Panc1 (cell line): Measurements from ENCODE around the gene BTNL3. TPM values are rescaled to one million over a fixed set of nuclear protein-coding genes. Genes with fewer than 3 reads are reported as not detected.

Experiments used
- ATAC-seq: fragments of 200-7000 bp; cut with Tn5 transposase; 2 replicates; pipeline ENCODE4 v1.9.1; 2020; ENCODE audit warnings: mild to moderate bottlenecking, moderate library complexity
- BruUV-seq: library from RNA; stranded (reverse); fragments of 400-500 nt; replicated peaks from 2 replicates; lab custom pipeline; 2021; lab: Mats Ljungman, UMichigan
- CTCF ChIA-PET: fragments of 300-600 bp; sonication (Branson Sonifier 250); formaldehyde crosslinking; loops from one replicate; lab custom pipeline; 2022; ENCODE audit warnings: antibody characterized with exemption; lab: Charles Lee
- POLR2A ChIA-PET: fragments of 300-600 bp; sonication (Branson Sonifier 250); formaldehyde crosslinking; loops from one replicate; lab custom pipeline; 2022; ENCODE audit warnings: antibody characterized with exemption; lab: Charles Lee
- DNase-seq: peaks from one replicate; pipeline ENCODE4 v3.0.0-alpha.2; 2010; ENCODE audit warnings: low read depth, low spot score
- H3K27ac ChIP-seq: 2 replicates; pipeline ENCODE4 v1.5.1; 2011; ENCODE audit warnings: mild to moderate bottlenecking, low read length, inconsistent platforms
- H3K27me3 ChIP-seq: fragments of 200-500 bp; sonication (Bioruptor generic); 2 replicates; pipeline ENCODE4 v1.6.0; 2014; ENCODE audit warnings: low read length, inconsistent platforms; ENCODE audit not compliant: control insufficient read depth, insufficient read depth
- H3K36me3 ChIP-seq: fragments of 200-500 bp; sonication (Bioruptor generic); 2 replicates; pipeline ENCODE4 v1.5.1; 2014; ENCODE audit warnings: inconsistent platforms, mild to moderate bottlenecking, low read length, moderate library complexity; ENCODE audit not compliant: control insufficient read depth, insufficient read depth
- H3K4me1 ChIP-seq: 2 replicates; pipeline ENCODE4 v1.5.1; 2011; ENCODE audit warnings: inconsistent platforms, mild to moderate bottlenecking, low read length, moderate library complexity; ENCODE audit not compliant: control insufficient read depth, insufficient read depth
- H3K4me3 ChIP-seq, 2 experiments: 2 replicates each; pipeline ENCODE4 v1.5.1; 2011 to 2012; ENCODE audit warnings: low read depth in 2 of 2, low read length in 2 of 2, mild to moderate bottlenecking in 2 of 2, inconsistent platforms in 1 of 2, moderate library complexity in 1 of 2
- H3K9me3 ChIP-seq: fragments of 200-500 bp; sonication (Bioruptor generic); 2 replicates; pipeline ENCODE4 v1.5.1; 2014; ENCODE audit warnings: low read depth, mild to moderate bottlenecking, inconsistent platforms, low read length, moderate library complexity; ENCODE audit not compliant: control insufficient read depth, insufficient read depth
- POLR2AphosphoS5 ChIP-seq: IDR thresholded peaks from 2 replicates; pipeline ENCODE4 v1.6.1; 2012; ENCODE audit warnings: mild to moderate bottlenecking, low read depth, low read length, moderate library complexity
- SIN3A ChIP-seq: IDR thresholded peaks from 2 replicates; pipeline ENCODE4 v1.6.1; 2012; ENCODE audit warnings: low read depth, mild to moderate bottlenecking, low read length, moderate library complexity, borderline replicate concordance; ENCODE audit not compliant: insufficient read depth
- TCF7L2 ChIP-seq: IDR thresholded peaks from 2 replicates; pipeline ENCODE4 v1.6.1; 2011; ENCODE audit warnings: mild to moderate bottlenecking, low read depth, low read length, inconsistent platforms
- in situ Hi-C: cut with HindIII; loops from 2 replicates; pipeline ENCODE4 v1.10.0; 2016; ENCODE audit warnings: low sequenced_read_pairs, low pct_unique_long_range_greater_than_20kb
- intact Hi-C: fragments of 100-400 bp; cut with micrococcal nuclease; formaldehyde crosslinking; loops from one replicate; pipeline ENCODE4 v1.10.0; 2022; ENCODE audit not compliant: unreplicated experiment
- total RNA-seq: library from RNA; stranded (reverse); gene quantifications from one replicate; pipeline ENCODE4 v1.2.1, GENCODE V29; 2021; ENCODE audit not compliant: unreplicated experiment
- TF ChIP-seq, protein P1 (sequence below), 2 experiments: IDR thresholded peaks; 2 replicates each; pipeline ENCODE4 v1.6.1; 2011 to 2012; ENCODE audit warnings: low read depth in 2 of 2, control low read depth in 1 of 2, low read length in 1 of 2, mild to moderate bottlenecking in 1 of 2, moderate library complexity in 1 of 2; ENCODE audit not compliant: insufficient read depth in 1 of 2
- TF ChIP-seq, protein P2 (sequence below): fragments of 450-650 bp; IDR thresholded peaks from 2 replicates; pipeline ENCODE4 v1.5.1; 2017; ENCODE audit warnings: mild to moderate bottlenecking

The BTNL3 gene
- total RNA-seq, 1 experiment from 2014 or later: not detected

DNA sequence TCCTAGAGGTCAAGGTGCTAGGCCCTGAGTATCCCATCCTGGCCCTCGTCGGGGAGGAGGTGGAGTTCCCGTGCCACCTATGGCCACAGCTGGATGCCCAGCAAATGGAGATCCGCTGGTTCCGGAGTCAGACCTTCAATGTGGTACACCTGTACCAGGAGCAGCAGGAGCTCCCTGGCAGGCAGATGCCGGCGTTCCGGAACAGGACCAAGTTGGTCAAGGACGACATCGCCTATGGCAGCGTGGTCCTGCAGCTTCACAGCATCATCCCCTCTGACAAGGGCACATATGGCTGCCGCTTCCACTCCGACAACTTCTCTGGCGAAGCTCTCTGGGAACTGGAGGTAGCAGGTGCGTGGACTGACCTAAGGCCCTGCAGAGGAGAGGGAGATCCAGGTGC, 59.3 kb downstream of the BTNL3 start:
- Histone ChIP-seq H3K4me3 (no peak overlapping the region), H3K27ac (no peak overlapping the region), H3K36me3 (no peaks in the 10 kb centered on the region), H3K4me1 (peaks cover 31% of the 10 kb centered on the region), H3K27me3 (no peaks in the 10 kb centered on the region; the same call in 1 of the 2 replicates), H3K9me3 (no peaks in the 10 kb centered on the region)
- ChIA-PET POLR2A (no interaction called here), CTCF (no interaction called here)
- intact Hi-C loops (loop anchor here (5.0 kb wide), 1 partner anchor 114 kb away; no protein-coding TSS in a partner anchor), in situ Hi-C loops (no loop called here)
- no TSS peak for BruUV-seq
- TF ChIP-seq, protein P1, sequence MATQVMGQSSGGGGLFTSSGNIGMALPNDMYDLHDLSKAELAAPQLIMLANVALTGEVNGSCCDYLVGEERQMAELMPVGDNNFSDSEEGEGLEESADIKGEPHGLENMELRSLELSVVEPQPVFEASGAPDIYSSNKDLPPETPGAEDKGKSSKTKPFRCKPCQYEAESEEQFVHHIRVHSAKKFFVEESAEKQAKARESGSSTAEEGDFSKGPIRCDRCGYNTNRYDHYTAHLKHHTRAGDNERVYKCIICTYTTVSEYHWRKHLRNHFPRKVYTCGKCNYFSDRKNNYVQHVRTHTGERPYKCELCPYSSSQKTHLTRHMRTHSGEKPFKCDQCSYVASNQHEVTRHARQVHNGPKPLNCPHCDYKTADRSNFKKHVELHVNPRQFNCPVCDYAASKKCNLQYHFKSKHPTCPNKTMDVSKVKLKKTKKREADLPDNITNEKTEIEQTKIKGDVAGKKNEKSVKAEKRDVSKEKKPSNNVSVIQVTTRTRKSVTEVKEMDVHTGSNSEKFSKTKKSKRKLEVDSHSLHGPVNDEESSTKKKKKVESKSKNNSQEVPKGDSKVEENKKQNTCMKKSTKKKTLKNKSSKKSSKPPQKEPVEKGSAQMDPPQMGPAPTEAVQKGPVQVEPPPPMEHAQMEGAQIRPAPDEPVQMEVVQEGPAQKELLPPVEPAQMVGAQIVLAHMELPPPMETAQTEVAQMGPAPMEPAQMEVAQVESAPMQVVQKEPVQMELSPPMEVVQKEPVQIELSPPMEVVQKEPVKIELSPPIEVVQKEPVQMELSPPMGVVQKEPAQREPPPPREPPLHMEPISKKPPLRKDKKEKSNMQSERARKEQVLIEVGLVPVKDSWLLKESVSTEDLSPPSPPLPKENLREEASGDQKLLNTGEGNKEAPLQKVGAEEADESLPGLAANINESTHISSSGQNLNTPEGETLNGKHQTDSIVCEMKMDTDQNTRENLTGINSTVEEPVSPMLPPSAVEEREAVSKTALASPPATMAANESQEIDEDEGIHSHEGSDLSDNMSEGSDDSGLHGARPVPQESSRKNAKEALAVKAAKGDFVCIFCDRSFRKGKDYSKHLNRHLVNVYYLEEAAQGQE (IDR thresholded peaks at IDR 0.05; ENCODE audit: insufficient read depth in 1 of 2, low read depth in 2 of 2, low read length in 1 of 2): no peak
- TF ChIP-seq, protein P2, sequence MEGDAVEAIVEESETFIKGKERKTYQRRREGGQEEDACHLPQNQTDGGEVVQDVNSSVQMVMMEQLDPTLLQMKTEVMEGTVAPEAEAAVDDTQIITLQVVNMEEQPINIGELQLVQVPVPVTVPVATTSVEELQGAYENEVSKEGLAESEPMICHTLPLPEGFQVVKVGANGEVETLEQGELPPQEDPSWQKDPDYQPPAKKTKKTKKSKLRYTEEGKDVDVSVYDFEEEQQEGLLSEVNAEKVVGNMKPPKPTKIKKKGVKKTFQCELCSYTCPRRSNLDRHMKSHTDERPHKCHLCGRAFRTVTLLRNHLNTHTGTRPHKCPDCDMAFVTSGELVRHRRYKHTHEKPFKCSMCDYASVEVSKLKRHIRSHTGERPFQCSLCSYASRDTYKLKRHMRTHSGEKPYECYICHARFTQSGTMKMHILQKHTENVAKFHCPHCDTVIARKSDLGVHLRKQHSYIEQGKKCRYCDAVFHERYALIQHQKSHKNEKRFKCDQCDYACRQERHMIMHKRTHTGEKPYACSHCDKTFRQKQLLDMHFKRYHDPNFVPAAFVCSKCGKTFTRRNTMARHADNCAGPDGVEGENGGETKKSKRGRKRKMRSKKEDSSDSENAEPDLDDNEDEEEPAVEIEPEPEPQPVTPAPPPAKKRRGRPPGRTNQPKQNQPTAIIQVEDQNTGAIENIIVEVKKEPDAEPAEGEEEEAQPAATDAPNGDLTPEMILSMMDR: no peak
- TF ChIP-seq SIN3A (no peak), POLR2AphosphoS5 (no peak), TCF7L2 (no peak)
- DNase-seq: no peak
- ATAC-seq: no peak

DNA sequence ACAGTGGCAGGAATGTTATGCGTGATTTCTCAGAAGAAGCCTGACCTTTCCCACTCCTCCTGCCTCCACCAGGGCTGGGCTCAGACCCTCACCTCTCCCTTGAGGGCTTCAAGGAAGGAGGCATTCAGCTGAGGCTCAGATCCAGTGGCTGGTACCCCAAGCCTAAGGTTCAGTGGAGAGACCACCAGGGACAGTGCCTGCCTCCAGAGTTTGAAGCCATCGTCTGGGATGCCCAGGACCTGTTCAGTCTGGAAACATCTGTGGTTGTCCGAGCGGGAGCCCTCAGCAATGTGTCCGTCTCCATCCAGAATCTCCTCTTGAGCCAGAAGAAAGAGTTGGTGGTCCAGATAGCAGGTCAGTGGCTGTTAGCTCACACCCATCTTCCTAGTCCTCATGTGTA, 61.4 kb downstream of the BTNL3 start:
- ChIA-PET POLR2A (no interaction called here), CTCF (no interaction called here)
- intact Hi-C loops: no loop called here
- Histone ChIP-seq H3K4me1 (peaks cover 26% of the 10 kb centered on the region), H3K4me3 (no peak overlapping the region), H3K27me3 (no peaks in the 10 kb centered on the region; the same call in 1 of the 2 replicates), H3K27ac (no peak overlapping the region), H3K36me3 (no peaks in the 10 kb centered on the region), H3K9me3 (no peaks in the 10 kb centered on the region)
- DNase-seq: no peak
- TF ChIP-seq SIN3A (no peak), TCF7L2 (no peak), POLR2AphosphoS5 (no peak)
- TF ChIP-seq, protein P2: no peak
- TF ChIP-seq, protein P1 (IDR thresholded peaks at IDR 0.05; ENCODE audit: insufficient read depth in 1 of 2, low read depth in 2 of 2, low read length in 1 of 2): no peak
- in situ Hi-C loops: no loop called here
- BruUV-seq: no TSS peak
- ATAC-seq: no peak
